D341Med (cell line): Measurements from ENCODE around the gene B3GLCT.

Experiments used
- DNase-seq: peaks from one replicate; pipeline ENCODE4 v3.0.0; 2012; ENCODE audit warnings: low spot score

B3GLCT gene

GRCh38 chr13:31223640-31224039 is 23.9 kb downstream of the B3GLCT start:
- DNase-seq, result no peak

DNA sequence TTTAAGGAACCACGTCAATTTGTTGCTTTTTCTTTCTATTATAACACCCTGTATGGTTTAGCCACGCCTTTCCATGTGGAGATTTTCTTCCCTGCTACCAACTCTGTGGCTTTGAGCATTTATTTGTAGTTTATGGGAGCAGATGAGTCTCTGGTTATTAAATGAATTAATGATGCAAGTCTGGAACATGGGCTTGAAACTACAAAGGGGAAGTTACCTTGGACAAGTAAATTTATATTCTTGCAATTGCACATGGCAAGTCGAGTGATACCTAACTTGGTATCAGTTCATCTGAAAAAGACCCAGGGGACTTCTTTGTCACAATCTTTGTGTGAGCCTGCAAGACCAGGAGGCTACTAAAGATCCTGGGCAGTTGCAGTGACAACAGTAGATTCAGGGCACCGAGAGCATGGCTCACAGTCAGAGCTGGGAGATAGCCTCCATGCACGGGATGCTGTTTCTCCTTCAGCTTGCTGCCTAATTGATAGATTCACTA is 24.4 kb downstream of the B3GLCT start:
- DNase-seq, result no peak

GRCh38 chr13:31224963-31225559 is 25.3 kb downstream of the B3GLCT start:
- DNase-seq, result no peak

GRCh38 chr13:31225998-31226675 is 26.4 kb downstream of the B3GLCT start:
- no peak for DNase-seq

DNA sequence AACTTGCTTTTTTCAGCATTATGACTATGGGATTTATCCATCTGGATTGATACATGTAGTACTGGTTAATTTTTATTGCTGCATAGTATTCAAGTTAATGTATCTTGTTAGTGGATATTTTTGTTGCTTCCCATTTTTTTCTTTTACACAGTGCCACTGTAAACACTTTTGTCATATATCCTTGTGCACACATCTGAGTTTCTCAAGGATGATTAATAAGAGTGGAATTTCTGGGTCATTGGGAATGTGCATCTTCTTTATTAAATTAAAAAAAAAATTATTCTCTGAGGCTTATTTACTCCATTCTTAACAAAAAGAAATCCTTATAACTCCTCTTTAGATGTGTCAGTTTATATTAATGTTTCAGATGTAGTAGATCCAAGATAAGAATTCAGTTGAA is 27.3 kb downstream of the B3GLCT start:
- DNase-seq, result no peak

DNA sequence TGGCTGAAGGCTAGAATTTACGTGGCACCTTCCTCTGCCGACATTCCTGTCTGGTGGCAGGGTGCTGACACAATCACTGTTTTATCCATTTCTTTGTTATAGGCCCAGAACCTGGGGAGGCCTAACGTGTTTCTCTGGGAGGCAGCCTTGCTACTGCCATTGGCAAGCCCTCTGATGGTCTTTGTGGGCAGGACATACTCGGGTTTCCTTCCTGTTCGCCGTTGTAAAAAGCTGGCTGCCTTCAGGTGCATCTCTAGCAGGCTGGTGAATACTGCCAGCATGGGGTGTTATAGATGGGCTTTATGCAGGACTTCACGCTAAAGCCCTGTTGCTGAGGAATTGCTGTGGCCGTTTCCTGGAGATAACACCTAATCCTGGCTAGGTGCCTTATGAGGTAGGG is 28.1 kb downstream of the B3GLCT start:
- DNase-seq, result no peak

- DNase-seq, result peak; percentile 43
Measured at GRCh38 chr13:31234729-31235128, 35.0 kb downstream of the B3GLCT start.

- DNase-seq, result peak; percentile 40
Measured at GRCh38 chr13:31236211-31236786, 36.5 kb downstream of the B3GLCT start.

GRCh38 chr13:31240921-31241320 is 41.1 kb downstream of the B3GLCT start:
- DNase-seq, result no peak

- DNase-seq, result no peak
Measured at GRCh38 chr13:31242367-31242766, 42.6 kb downstream of the B3GLCT start.

- DNase-seq, result no peak
Measured at GRCh38 chr13:31242916-31243315, 43.1 kb downstream of the B3GLCT start.

GRCh38 chr13:31245598-31246373 is 46.0 kb downstream of the B3GLCT start:
- DNase-seq, result no peak

- DNase-seq, result no peak
Measured at GRCh38 chr13:31246918-31247317, 47.1 kb downstream of the B3GLCT start.

DNA sequence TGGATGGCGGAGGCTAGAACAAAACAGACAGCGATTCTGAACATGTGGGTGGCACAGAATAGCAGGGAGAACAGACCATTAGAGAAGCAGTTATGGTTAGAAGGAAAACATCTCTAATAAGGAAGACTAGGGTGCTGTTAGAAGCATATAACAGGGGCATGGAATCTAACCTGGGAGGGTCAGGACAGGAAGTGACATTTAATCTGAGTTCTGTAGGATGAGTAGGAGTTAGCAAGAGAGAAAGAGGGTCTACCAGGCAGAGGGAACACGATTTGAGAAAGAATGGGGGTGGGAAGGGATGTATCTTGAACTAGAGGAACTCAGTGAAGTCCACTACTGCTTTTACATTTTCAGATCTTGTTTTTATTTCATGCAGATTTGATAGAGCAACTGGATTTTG is 48.6 kb downstream of the B3GLCT start:
- DNase-seq, result no peak

DNA sequence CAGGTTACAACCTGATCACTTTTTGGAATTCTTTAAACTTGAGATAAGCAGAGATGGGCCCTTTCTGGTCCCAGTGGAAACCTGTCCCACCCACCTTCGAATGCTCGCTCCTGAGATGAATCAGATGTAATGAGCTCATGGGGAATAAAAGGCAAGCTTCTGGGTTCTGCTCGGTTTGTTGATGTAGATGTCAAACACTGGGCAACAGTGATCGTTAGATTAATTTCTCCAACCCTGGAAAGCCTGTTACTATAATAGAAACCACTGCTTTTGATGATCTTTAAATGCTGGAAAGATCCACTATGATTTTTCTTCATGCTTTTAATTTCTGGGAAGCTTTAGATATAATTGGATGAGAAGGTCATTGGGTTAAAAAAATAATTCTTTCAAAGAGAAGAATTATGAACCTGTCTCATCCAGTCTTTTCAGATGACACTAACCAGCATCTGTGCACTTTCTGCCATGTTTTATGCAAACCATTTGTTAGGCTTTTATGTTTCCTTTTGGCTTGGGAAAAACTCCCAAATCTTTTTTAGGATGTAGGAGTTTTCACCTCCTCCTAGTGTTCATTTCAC is 49.3 kb downstream of the B3GLCT start:
- no peak for DNase-seq

GRCh38 chr13:31250435-31250834 is 50.7 kb downstream of the B3GLCT start:
- no peak for DNase-seq

GRCh38 chr13:31261241-31261640 is 61.5 kb downstream of the B3GLCT start:
- no peak for DNase-seq

GRCh38 chr13:31263346-31263745 is 63.6 kb downstream of the B3GLCT start:
- DNase-seq, result no peak

GRCh38 chr13:31264151-31264550 is 64.4 kb downstream of the B3GLCT start:
- no peak for DNase-seq

- DNase-seq, result no peak
Measured at GRCh38 chr13:31267126-31267784, 67.5 kb downstream of the B3GLCT start.

DNA sequence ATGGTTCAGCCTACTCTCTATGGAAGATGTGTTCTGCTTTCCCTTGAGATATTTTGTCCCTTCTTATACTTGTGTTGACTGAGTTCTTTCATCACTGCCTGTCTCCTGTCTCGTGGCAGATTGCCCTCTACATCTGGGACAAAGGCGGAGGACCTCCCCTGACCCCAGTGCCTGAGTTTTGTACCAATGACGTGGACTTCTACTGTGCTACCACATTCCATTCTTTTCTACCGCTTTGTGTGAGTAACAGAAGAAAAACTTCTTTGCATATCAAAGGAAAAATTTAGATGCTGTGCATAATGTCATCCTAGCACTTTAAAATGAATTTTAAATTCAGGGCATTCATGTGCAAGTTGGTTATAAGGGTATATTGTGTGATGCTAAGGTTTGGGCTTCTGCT is 74.6 kb downstream of the B3GLCT start:
- DNase-seq, result no peak

DNA sequence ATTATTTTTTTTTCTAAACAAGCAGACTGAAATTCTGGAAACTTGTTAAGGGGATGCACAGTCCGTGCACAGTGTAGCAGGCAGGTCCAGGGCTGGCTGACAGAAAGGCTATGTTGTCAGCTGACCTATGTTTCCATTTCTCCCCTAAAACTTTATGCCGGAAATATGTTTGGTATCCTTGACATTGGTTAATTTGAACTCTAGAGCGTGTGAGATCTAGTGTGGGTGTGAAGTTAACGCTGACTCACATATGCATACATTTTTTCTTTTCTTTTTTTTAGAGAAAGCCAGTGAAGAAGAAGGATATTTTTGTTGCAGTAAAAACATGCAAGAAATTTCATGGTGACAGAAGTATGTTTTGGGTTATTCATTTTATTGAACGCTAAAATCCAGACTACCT is 76.6 kb downstream of the B3GLCT start:
- no peak for DNase-seq
